ENCODE data around the gene TLR4. TPM values are rescaled to one million over a fixed set of nuclear protein-coding genes. Genes with fewer than 3 reads are reported as not detected.

The TLR4 gene
- total RNA-seq, 1 donor from 2014 or later = 9.1 TPM

DNA sequence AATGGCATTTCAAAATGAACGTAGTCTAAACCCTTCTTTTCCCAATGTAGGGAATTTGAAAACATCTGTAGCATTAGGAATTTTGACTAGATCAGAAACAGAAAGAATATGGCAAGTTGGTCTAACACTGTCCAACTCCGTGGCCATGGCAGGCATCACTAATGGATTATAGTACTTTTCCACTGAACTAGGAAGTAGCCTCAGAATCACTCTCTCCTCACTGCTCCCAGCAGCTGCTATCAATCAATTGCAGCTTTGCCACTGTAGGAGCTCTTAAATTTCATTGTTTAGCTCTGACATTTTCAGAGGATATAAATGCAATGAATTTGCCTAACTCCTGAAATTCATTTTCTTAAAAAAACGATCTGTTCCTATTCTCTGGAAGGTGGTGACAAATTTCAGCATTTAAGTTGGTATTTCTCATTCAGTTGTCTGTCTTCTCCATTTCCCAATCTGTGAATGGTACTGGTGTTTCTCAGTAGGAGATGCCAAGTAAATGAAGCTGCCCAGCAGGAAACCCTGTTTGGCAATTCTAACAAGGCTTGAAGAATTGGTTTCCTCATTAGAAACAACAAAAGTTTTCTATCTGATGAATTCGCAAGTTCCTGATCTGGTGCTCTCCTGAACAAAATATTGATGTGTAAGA lies 64.7 kb downstream of the TLR4 start:
- peaks cover 3% of the 10 kb centered on the region for H3K9me3 Mint-ChIP-seq (ENCODE audit: unreplicated experiment)
- no peak for DNase-seq (ENCODE audit: low read depth)
- peak; percentile 37 for FAIRE-seq
- H3K4me2 ChIP-seq (ENCODE audit: low read length) = no peak overlapping the region
- H4K20me1 ChIP-seq (ENCODE audit: insufficient read depth, low read length) = no peaks in the 10 kb centered on the region
- H3K4me3 Mint-ChIP-seq (ENCODE audit: unreplicated experiment) = no peak overlapping the region
- H3K79me2 ChIP-seq (ENCODE audit: insufficient read depth, low read length) = no peaks in the 10 kb centered on the region
- H3K4me1 ChIP-seq (ENCODE audit: insufficient read depth, low read length) = no peaks in the 10 kb centered on the region
- no peaks in the 10 kb centered on the region for H3K9me3 ChIP-seq (ENCODE audit: insufficient read depth, low read depth, low read length)
- H2AFZ ChIP-seq (ENCODE audit: low read depth, low read length) = no peak overlapping the region
- H3K9ac ChIP-seq (ENCODE audit: low read length) = no peak overlapping the region
- H3K4me1 Mint-ChIP-seq (ENCODE audit: low read depth, unreplicated experiment) = peaks cover 4% of the 10 kb centered on the region
- H3K36me3 Mint-ChIP-seq (ENCODE audit: low read depth, unreplicated experiment) = no peaks in the 10 kb centered on the region
- no peak overlapping the region for H3K27ac ChIP-seq (ENCODE audit: low read depth, low read length)
- no peak overlapping the region for H3K4me3 ChIP-seq (ENCODE audit: insufficient read depth, low read depth, low read length)
- no peaks in the 10 kb centered on the region for H3K27me3 ChIP-seq (ENCODE audit: insufficient read depth, low read length)
- TF ChIP-seq CTCF (IDR thresholded peaks at IDR 0.05; ENCODE audit: insufficient read depth, low read depth, low read length) (no peak), EZH2 (IDR thresholded peaks at IDR 0.05; ENCODE audit: insufficient read depth, low read length) (no peak)
- H3K36me3 ChIP-seq (ENCODE audit: insufficient read depth, low read length) = no peaks in the 10 kb centered on the region
- H3K27ac Mint-ChIP-seq (ENCODE audit: unreplicated experiment) = no peak overlapping the region
- no peaks in the 10 kb centered on the region for H3K27me3 Mint-ChIP-seq (ENCODE audit: low read depth, unreplicated experiment)

DNA sequence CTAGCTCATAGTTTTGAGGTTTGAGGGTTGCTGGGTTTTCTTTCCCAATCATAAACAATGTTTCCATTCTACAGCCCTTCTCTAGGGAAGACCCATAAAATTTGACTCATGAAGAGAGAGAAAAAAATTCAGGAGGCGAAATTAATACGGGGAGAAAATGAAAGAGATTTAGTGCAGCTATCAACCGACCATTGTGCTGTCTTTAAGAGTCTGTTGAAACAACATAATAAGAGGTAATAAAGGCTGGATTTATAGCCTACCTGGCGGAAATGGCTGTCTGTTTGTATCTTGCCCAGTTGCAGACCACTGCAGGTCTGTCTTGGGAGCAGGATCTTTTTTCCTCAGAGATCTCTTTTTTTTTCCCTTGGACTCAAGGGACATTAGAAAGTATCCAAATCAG lies 66.9 kb downstream of the TLR4 start:
- Histone ChIP-seq H3K4me3 (ENCODE audit: insufficient read depth, low read depth, low read length) (no peak overlapping the region), H3K79me2 (ENCODE audit: insufficient read depth, low read length) (no peaks in the 10 kb centered on the region), H2AFZ (ENCODE audit: low read depth, low read length) (no peak overlapping the region), H3K4me1 (ENCODE audit: insufficient read depth, low read length) (no peaks in the 10 kb centered on the region), H3K27me3 (ENCODE audit: insufficient read depth, low read length) (no peaks in the 10 kb centered on the region), H4K20me1 (ENCODE audit: insufficient read depth, low read length) (no peaks in the 10 kb centered on the region), H3K4me2 (ENCODE audit: low read length) (no peak overlapping the region), H3K9ac (ENCODE audit: low read length) (no peak overlapping the region), H3K36me3 (ENCODE audit: insufficient read depth, low read length) (no peaks in the 10 kb centered on the region), H3K9me3 (ENCODE audit: insufficient read depth, low read depth, low read length) (no peaks in the 10 kb centered on the region), H3K27ac (ENCODE audit: low read depth, low read length) (no peak overlapping the region)
- Mint-ChIP-seq H3K36me3 (ENCODE audit: low read depth, unreplicated experiment) (no peaks in the 10 kb centered on the region), H3K4me3 (ENCODE audit: unreplicated experiment) (no peak overlapping the region), H3K4me1 (ENCODE audit: low read depth, unreplicated experiment) (peaks cover 4% of the 10 kb centered on the region), H3K27me3 (ENCODE audit: low read depth, unreplicated experiment) (peaks cover 2% of the 10 kb centered on the region), H3K27ac (ENCODE audit: unreplicated experiment) (no peak overlapping the region), H3K9me3 (ENCODE audit: unreplicated experiment) (peaks cover 3% of the 10 kb centered on the region)
- DNase-seq (ENCODE audit: low read depth) (no peak), FAIRE-seq (no peak)
- TF ChIP-seq CTCF (IDR thresholded peaks at IDR 0.05; ENCODE audit: insufficient read depth, low read depth, low read length) = no peak
- TF ChIP-seq EZH2 (IDR thresholded peaks at IDR 0.05; ENCODE audit: insufficient read depth, low read length) = no peak

DNA sequence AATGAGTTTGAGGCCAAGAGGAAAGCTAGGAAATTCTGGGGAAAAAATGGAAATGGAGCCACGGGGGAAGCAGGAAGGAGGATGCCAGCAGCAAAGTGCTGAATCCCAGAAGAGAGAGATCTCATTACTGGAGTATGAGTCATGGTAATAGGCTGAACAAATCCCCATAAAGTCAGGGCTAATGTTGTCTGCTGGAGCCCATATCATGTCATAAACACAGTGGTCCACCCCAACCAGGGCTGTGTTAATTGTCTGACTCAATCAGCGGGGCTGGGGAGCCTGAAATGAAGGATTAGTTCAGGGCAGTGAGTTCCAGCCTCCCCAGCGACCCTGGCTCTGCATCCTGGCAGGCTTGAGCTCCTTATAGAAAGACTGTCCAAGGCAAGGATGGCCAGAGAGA lies 68.8 kb downstream of the TLR4 start:
- no peak overlapping the region for H3K4me3 ChIP-seq (ENCODE audit: insufficient read depth, low read depth, low read length)
- H3K4me2 ChIP-seq (ENCODE audit: low read length) = peak overlapping the region; percentile 50
- Mint-ChIP-seq H3K9me3 (ENCODE audit: unreplicated experiment) (peaks cover 3% of the 10 kb centered on the region), H3K27ac (ENCODE audit: unreplicated experiment) (peak overlapping the region; percentile 43), H3K36me3 (ENCODE audit: low read depth, unreplicated experiment) (no peaks in the 10 kb centered on the region), H3K4me3 (ENCODE audit: unreplicated experiment) (no peak overlapping the region), H3K4me1 (ENCODE audit: low read depth, unreplicated experiment) (peaks cover 4% of the 10 kb centered on the region), H3K27me3 (ENCODE audit: low read depth, unreplicated experiment) (peaks cover 2% of the 10 kb centered on the region)
- no peak overlapping the region for H3K9ac ChIP-seq (ENCODE audit: low read length)
- DNase-seq (ENCODE audit: low read depth) (peak; percentile 46), FAIRE-seq (peak; percentile 63)
- H3K4me1 ChIP-seq (ENCODE audit: insufficient read depth, low read length) = no peaks in the 10 kb centered on the region
- no peaks in the 10 kb centered on the region for H3K79me2 ChIP-seq (ENCODE audit: insufficient read depth, low read length)
- H4K20me1 ChIP-seq (ENCODE audit: insufficient read depth, low read length) = no peaks in the 10 kb centered on the region
- no peaks in the 10 kb centered on the region for H3K36me3 ChIP-seq (ENCODE audit: insufficient read depth, low read length)
- no peaks in the 10 kb centered on the region for H3K27me3 ChIP-seq (ENCODE audit: insufficient read depth, low read length)
- H3K27ac ChIP-seq (ENCODE audit: low read depth, low read length) = no peak overlapping the region
- no peaks in the 10 kb centered on the region for H3K9me3 ChIP-seq (ENCODE audit: insufficient read depth, low read depth, low read length)
- TF ChIP-seq EZH2 (IDR thresholded peaks at IDR 0.05; ENCODE audit: insufficient read depth, low read length) (no peak), CTCF (IDR thresholded peaks at IDR 0.05; ENCODE audit: insufficient read depth, low read depth, low read length) (no peak)
- H2AFZ ChIP-seq (ENCODE audit: low read depth, low read length) = peak overlapping the region; percentile 46
